Body of pancreas (tissue), 4 donors: Measurements from ENCODE around the gene AKAP17A.

Experiments
- CTCF ChIP-seq, 7 experiments: fragments of 450-650 bp in 4 of 7; fragments of 200-600 bp in 3 of 7; sonication (generic) in 3 of 7; IDR thresholded peaks; one replicate each; pipeline ENCODE4 v1.5.1; 2016 to 2019; ENCODE audit warnings: antibody characterized with exemption in 7 of 7
- POLR2A ChIP-seq, 3 donors: fragments of 450-650 bp; IDR thresholded peaks; one replicate each; pipeline ENCODE4 v1.6.1; 2016; ENCODE audit warnings: antibody characterized with exemption in 3 of 3, mild to moderate bottlenecking in 2 of 3

GRCh38 chrX:1612641-1613286 is 21.4 kb downstream of the AKAP17A start:
- TF ChIP-seq CTCF (IDR thresholded peaks at IDR 0.05) (no peak), POLR2A (IDR thresholded peaks at IDR 0.05) (no peak)
